ENCODE measurements around the gene C5. TPM values are rescaled to one million over a fixed set of nuclear protein-coding genes. Genes with fewer than 3 reads are reported as not detected.
A peak's percentile ranks its signal among the peaks of the same experiment; 100 is the strongest.

Gene C5
- total and polyA plus RNA-seq, 9 of the 15 experiments (the other 6 are each of a cell fraction or from before 2014, with no cell fraction given), result 0.08 to 0.91 (median 0.42) TPM

GRCh38 chr9:121059998-121060636 is 10.0 kb upstream of the C5 start:
- H3K79me2 ChIP-seq (ENCODE audit: control insufficient read depth, insufficient read depth, low read length), result no peaks in the 10 kb centered on the region
- no peaks in the 10 kb centered on the region for H3K9me3 ChIP-seq (replicated peaks; ENCODE audit: control insufficient read depth, insufficient read depth, low read depth, low read length)
- CTCF ChIA-PET (ENCODE audit: low intra/inter-chr PET ratio), result interaction anchor here (1.0 to 1.5 kb wide), 3 partner anchors 73 to 318 kb away, joined by 3 to 7 read pairs (median 3); no protein-coding TSS in a partner anchor
- peak; percentile 83 for FAIRE-seq
- 14% methylated on average over 6 of the region's 6 CpGs for WGBS (ENCODE audit: insufficient coverage, low coverage, missing lambda C conversion rate)
- ATAC-seq, result peak; percentile 74
- H2AFZ ChIP-seq (ENCODE audit: low read depth, low read length), result peak overlapping the region; percentile 71; the same call in 1 of the 2 replicates
- POLR2A ChIA-PET, result interaction anchor here (1.0 to 2.0 kb wide), 2 partner anchors 11 to 79 kb away, joined by 4 read pairs; partner anchors contain the start of gene C5
- H3K4me2 ChIP-seq (ENCODE audit: insufficient read depth, low read length), result peak overlapping the region; percentile 45; the same call in 1 of the 2 replicates
- H3K9me1 ChIP-seq (ENCODE audit: control insufficient read depth, insufficient read depth, low read length), result no peaks in the 10 kb centered on the region
- H3K4me3 ChIP-seq, result no peak overlapping the region
- no peaks in the 10 kb centered on the region for H3K27me3 ChIP-seq (ENCODE audit: control insufficient read depth in 2 of 2, insufficient read depth in 2 of 2, low read length in 2 of 2)
- in situ Hi-C loops (cut with MboI) (loop anchor here (10.0 kb wide), 1 partner anchor 315 kb away; no protein-coding TSS in a partner anchor), intact Hi-C loops (cut with micrococcal nuclease) (loop anchor here (5.0 kb wide), 3 partner anchors 43 to 318 kb away; no protein-coding TSS in a partner anchor)
- peak; percentile 24 to 69 (median 38) for DNase-seq (ENCODE audit: extremely low read depth in 1 of 4, low spot score in 3 of 4)
- H3K36me3 ChIP-seq (ENCODE audit: control insufficient read depth, insufficient read depth, low read length), result no peaks in the 10 kb centered on the region
- H3K9ac ChIP-seq (ENCODE audit: insufficient read depth in 1 of 2, low read depth in 2 of 2, low read length in 2 of 2), result no peak overlapping the region
- no peak overlapping the region for H3K27ac ChIP-seq (ENCODE audit: extremely low read depth, low read depth, low read length)
- no TSS peak for BruUV-seq (replicated peaks)
- no peaks in the 10 kb centered on the region; a peak in 1 of 5 replicates for H3K4me1 ChIP-seq (replicated peaks in 1 of 2; ENCODE audit: control insufficient read depth in 2 of 2, insufficient read depth in 2 of 2, low read length in 2 of 2)
- H4K20me1 ChIP-seq (replicated peaks; ENCODE audit: control insufficient read depth, insufficient read depth, low read length), result no peaks in the 10 kb centered on the region
- TF ChIP-seq KHSRP (IDR thresholded peaks at IDR 0.05) (no peak), RAD21 (CRISPR knock-in tag; conservative IDR thresholded peaks at IDR 0.05 in 1 of 2, IDR thresholded peaks at IDR 0.05 in 1 of 2) (peak; percentile 62 to 71), REST (IDR thresholded peaks at IDR 0.05; ENCODE audit: borderline replicate concordance) (peak; percentile 61; the same call in 1 of the 2 replicates), REST (CRISPR knock-in tag; IDR thresholded peaks at IDR 0.05; ENCODE audit: low read depth) (no peak), ARNT (IDR thresholded peaks at IDR 0.05) (no peak), ZFP91 (CRISPR knock-in tag; IDR thresholded peaks at IDR 0.05) (0 out of 2 replicates have a peak, but pooled peaks have one; percentile 51), ZNF212 (CRISPR knock-in tag; IDR thresholded peaks at IDR 0.05) (no peak), ZNF655 (CRISPR knock-in tag; IDR thresholded peaks at IDR 0.05) (no peak), DACH1 (IDR thresholded peaks at IDR 0.05; ENCODE audit: partially characterized antibody) (peak; percentile 92)
